ENCODE data around the gene SOX9.

DNA sequence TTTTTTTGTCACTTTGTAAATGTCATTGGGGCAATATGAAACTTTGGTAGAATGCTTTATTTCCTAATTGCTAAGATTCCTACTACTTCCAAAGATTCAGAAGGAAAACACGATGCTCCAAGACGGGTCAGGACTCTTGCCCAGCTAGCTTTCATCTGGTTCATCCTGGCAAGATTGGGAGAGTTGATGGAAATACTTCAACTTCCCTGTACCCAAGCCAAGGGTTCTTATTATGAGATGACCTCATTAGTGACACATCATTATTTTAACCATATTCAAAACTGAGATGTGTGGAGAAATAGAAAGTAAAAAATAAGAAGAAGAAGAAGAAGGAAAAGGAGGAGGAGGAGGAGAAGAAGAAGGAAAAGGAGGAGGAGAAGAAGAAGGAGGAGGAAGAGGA, 25.6 kb downstream of the SOX9 start:
- TF ChIP-seq POLR2A (IDR thresholded peaks at IDR 0.05) (no peak), POLR2AphosphoS5 (IDR thresholded peaks at IDR 0.05) (no peak)
- TF ChIP-seq, protein P1, sequence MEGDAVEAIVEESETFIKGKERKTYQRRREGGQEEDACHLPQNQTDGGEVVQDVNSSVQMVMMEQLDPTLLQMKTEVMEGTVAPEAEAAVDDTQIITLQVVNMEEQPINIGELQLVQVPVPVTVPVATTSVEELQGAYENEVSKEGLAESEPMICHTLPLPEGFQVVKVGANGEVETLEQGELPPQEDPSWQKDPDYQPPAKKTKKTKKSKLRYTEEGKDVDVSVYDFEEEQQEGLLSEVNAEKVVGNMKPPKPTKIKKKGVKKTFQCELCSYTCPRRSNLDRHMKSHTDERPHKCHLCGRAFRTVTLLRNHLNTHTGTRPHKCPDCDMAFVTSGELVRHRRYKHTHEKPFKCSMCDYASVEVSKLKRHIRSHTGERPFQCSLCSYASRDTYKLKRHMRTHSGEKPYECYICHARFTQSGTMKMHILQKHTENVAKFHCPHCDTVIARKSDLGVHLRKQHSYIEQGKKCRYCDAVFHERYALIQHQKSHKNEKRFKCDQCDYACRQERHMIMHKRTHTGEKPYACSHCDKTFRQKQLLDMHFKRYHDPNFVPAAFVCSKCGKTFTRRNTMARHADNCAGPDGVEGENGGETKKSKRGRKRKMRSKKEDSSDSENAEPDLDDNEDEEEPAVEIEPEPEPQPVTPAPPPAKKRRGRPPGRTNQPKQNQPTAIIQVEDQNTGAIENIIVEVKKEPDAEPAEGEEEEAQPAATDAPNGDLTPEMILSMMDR (IDR thresholded peaks at IDR 0.05), result no peak
